HG02885 (cell line): ENCODE measurements around the gene NEURL3.
"Not testable (repeated sequence)": the region's sequence is repeated elsewhere in the genome, so short reads cannot be mapped to it uniquely, and the experiment has no call there.

ENCODE experiments used
- ATAC-seq: cut with Tn5 transposase; IDR thresholded peaks from one replicate; pipeline ENCODE4 v1.9.1; 2021; ENCODE audit warnings: mild to moderate bottlenecking; ENCODE audit not compliant: unreplicated experiment, poor library complexity

Gene NEURL3

GRCh38 chr2:96505231-96505889 lies at the start of gene NEURL3:
NEURL3 (minus strand) TSS chr2:96505357; CDS start chr2:96505286, 71 bp downstream.
- no peak for ATAC-seq

GRCh38 chr2:96554293-96555145 lies 49.4 kb upstream of the NEURL3 start:
- peak; percentile 60 for ATAC-seq

- ATAC-seq, result not testable (repeated sequence)
Measured at GRCh38 chr2:96553957-96554292, 48.8 kb upstream of the NEURL3 start.

- ATAC-seq, result no peak
Measured at GRCh38 chr2:96553176-96553956, 48.2 kb upstream of the NEURL3 start.

GRCh38 chr2:96552315-96553175 lies 47.4 kb upstream of the NEURL3 start:
- no peak for ATAC-seq

GRCh38 chr2:96551605-96552314 lies 46.6 kb upstream of the NEURL3 start:
- no peak for ATAC-seq

GRCh38 chr2:96550787-96551604 lies 45.8 kb upstream of the NEURL3 start:
- ATAC-seq, result no peak

GRCh38 chr2:96549967-96550786 lies 45.0 kb upstream of the NEURL3 start:
- no peak for ATAC-seq

GRCh38 chr2:96549466-96549785 lies 44.3 kb upstream of the NEURL3 start:
- ATAC-seq, result no peak

- ATAC-seq, result no peak
Measured at GRCh38 chr2:96548558-96549465, 43.7 kb upstream of the NEURL3 start.

GRCh38 chr2:96547731-96548171 lies 42.6 kb upstream of the NEURL3 start:
- ATAC-seq, result no peak

GRCh38 chr2:96547203-96547641 lies 42.1 kb upstream of the NEURL3 start:
- no peak for ATAC-seq

GRCh38 chr2:96546797-96547196 lies 41.6 kb upstream of the NEURL3 start:
- ATAC-seq, result no peak

- ATAC-seq, result no peak
Measured at GRCh38 chr2:96546321-96546720, 41.2 kb upstream of the NEURL3 start.

GRCh38 chr2:96542357-96542977 lies 37.3 kb upstream of the NEURL3 start:
- no peak for ATAC-seq

- no peak for ATAC-seq
Measured at GRCh38 chr2:96541398-96542152, 36.4 kb upstream of the NEURL3 start.
